GM19455 (cell line): ENCODE measurements around the gene MINK1.
"Not testable (repeated sequence)": the region's sequence is repeated elsewhere in the genome, so short reads cannot be mapped to it uniquely, and the experiment has no call there.

Experiments
- ATAC-seq: cut with Tn5 transposase; IDR thresholded peaks from one replicate; pipeline ENCODE4 v1.9.1; 2021; ENCODE audit not compliant: unreplicated experiment

The MINK1 gene

GRCh38 chr17:4843321-4844000 lies 10.3 kb downstream of the MINK1 start:
- ATAC-seq = no peak

GRCh38 chr17:4845118-4845517 lies 12.0 kb downstream of the MINK1 start:
- no peak for ATAC-seq

GRCh38 chr17:4846635-4847390 lies 13.7 kb downstream of the MINK1 start:
- no peak for ATAC-seq

- no peak for ATAC-seq
Observed at GRCh38 chr17:4849011-4849536, 15.9 kb downstream of the MINK1 start.

- no peak for ATAC-seq
Observed at GRCh38 chr17:4850246-4850645, 17.1 kb downstream of the MINK1 start.

GRCh38 chr17:4851084-4851483 lies 17.9 kb downstream of the MINK1 start:
- ATAC-seq = no peak

GRCh38 chr17:4852567-4853207 lies 19.5 kb downstream of the MINK1 start:
- ATAC-seq = no peak

- ATAC-seq = no peak
Observed at GRCh38 chr17:4853208-4853671, 20.1 kb downstream of the MINK1 start.

GRCh38 chr17:4854111-4854681 lies 21.1 kb downstream of the MINK1 start:
- no peak for ATAC-seq

- ATAC-seq = no peak
Observed at GRCh38 chr17:4856271-4856936, 23.3 kb downstream of the MINK1 start.

- no peak for ATAC-seq
Observed at GRCh38 chr17:4856937-4857314, 23.8 kb downstream of the MINK1 start.

- not testable (repeated sequence) for ATAC-seq
Observed at GRCh38 chr17:4857347-4857746, 24.2 kb downstream of the MINK1 start.

GRCh38 chr17:4858068-4858881 lies 25.1 kb downstream of the MINK1 start:
- no peak for ATAC-seq

GRCh38 chr17:4858882-4859260 lies 25.7 kb downstream of the MINK1 start:
- ATAC-seq = no peak

- ATAC-seq = no peak
Observed at GRCh38 chr17:4859816-4860625, 26.9 kb downstream of the MINK1 start.

GRCh38 chr17:4860651-4861050 lies 27.5 kb downstream of the MINK1 start:
- no peak for ATAC-seq

- ATAC-seq = no peak
Observed at GRCh38 chr17:4861052-4861451, 27.9 kb downstream of the MINK1 start.

GRCh38 chr17:4862720-4863119 lies 29.6 kb downstream of the MINK1 start:
- no peak for ATAC-seq

GRCh38 chr17:4863321-4863720 lies 30.2 kb downstream of the MINK1 start:
- ATAC-seq = no peak
